Sigmoid colon (tissue), 4 donors: ENCODE measurements around the gene SMOC2.

ENCODE experiments used
- EP300 ChIP-seq, 4 donors: sonication (generic); formaldehyde crosslinking; IDR thresholded peaks; one replicate each; pipeline ENCODE4 v1.6.1; 2017; ENCODE audit warnings: antibody characterized with exemption in 4 of 4
- POLR2A ChIP-seq, 2 donors: fragments of 450-650 bp; IDR thresholded peaks; one replicate each; pipeline ENCODE4 v1.6.1; 2016; ENCODE audit warnings: antibody characterized with exemption in 2 of 2, mild to moderate bottlenecking in 2 of 2, moderate library complexity in 2 of 2
- POLR2AphosphoS5 ChIP-seq, 4 donors: sonication (generic); formaldehyde crosslinking; IDR thresholded peaks; one replicate each; pipeline ENCODE4 v1.6.1; 2017; ENCODE audit warnings: antibody characterized with exemption in 4 of 4
- TF ChIP-seq, protein P1 (sequence below), 4 experiments: fragments of 450-650 bp in 3 of 4; fragments of 200-600 bp in 1 of 4; IDR thresholded peaks; one replicate each; pipeline ENCODE4 v1.5.1; 2016 to 2019; ENCODE audit warnings: antibody characterized with exemption in 4 of 4, mild to moderate bottlenecking in 3 of 4, moderate library complexity in 2 of 4

DNA sequence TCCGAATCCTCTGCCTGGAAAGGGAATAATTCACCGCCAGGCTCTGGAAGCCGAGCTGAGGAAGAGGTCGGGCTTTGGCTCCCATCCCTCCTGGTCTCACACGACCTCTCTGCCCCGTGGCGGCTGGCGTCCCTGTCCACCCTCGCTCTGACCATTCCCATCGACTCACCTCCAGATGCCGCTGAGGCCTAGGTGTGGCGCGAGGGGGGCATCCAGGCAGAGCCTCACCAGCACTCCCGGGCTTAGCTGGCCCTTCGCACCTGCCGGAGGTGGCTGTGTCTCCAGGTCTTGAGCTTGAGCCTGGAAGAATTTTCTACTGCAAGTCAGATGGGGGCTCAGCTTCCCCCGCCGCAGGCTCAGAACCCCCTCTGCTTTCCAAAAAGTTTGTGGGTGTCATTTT is 28.5 kb upstream of the SMOC2 start:
- TF ChIP-seq EP300 (IDR thresholded peaks at IDR 0.05) (no peak), POLR2A (IDR thresholded peaks at IDR 0.05) (no peak), POLR2AphosphoS5 (IDR thresholded peaks at IDR 0.05) (no peak)
- TF ChIP-seq, protein P1, sequence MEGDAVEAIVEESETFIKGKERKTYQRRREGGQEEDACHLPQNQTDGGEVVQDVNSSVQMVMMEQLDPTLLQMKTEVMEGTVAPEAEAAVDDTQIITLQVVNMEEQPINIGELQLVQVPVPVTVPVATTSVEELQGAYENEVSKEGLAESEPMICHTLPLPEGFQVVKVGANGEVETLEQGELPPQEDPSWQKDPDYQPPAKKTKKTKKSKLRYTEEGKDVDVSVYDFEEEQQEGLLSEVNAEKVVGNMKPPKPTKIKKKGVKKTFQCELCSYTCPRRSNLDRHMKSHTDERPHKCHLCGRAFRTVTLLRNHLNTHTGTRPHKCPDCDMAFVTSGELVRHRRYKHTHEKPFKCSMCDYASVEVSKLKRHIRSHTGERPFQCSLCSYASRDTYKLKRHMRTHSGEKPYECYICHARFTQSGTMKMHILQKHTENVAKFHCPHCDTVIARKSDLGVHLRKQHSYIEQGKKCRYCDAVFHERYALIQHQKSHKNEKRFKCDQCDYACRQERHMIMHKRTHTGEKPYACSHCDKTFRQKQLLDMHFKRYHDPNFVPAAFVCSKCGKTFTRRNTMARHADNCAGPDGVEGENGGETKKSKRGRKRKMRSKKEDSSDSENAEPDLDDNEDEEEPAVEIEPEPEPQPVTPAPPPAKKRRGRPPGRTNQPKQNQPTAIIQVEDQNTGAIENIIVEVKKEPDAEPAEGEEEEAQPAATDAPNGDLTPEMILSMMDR (IDR thresholded peaks at IDR 0.05): no peak
